Kidney (tissue), 14 donors: Measurements from ENCODE around the gene ADISSP. TPM values are rescaled to one million over a fixed set of nuclear protein-coding genes. Genes with fewer than 3 reads are reported as not detected.

ENCODE experiments used
- DNase-seq, 5 donors: peaks; one replicate each; pipeline ENCODE4 v3.0.0-alpha.2; 2013 to 2020
- FAIRE-seq: peaks from 2 replicates; lab custom pipeline; 2012; peaks lifted over from hg19 to GRCh38; lab: Jason Lieb, UNC
- H3K27ac ChIP-seq, 2 donors: one replicate each; pipeline ENCODE4 v1.7.0; 2013; ENCODE audit warnings: low read depth in 2 of 2, low read length in 2 of 2, inconsistent platforms in 1 of 2
- H3K27me3 ChIP-seq: one replicate; pipeline ENCODE4 v1.7.1; 2013; ENCODE audit warnings: low read length, inconsistent platforms; ENCODE audit not compliant: control insufficient read depth, insufficient read depth
- H3K36me3 ChIP-seq, 3 donors: one replicate each; pipeline versions ENCODE4 v1.7.0 to v1.7.1; 2013; ENCODE audit warnings: low read length in 3 of 3, control low read depth in 1 of 3, inconsistent platforms in 1 of 3; ENCODE audit not compliant: insufficient read depth in 3 of 3, control insufficient read depth in 2 of 3
- H3K4me1 ChIP-seq, 3 donors: one replicate each; pipeline versions ENCODE4 v1.7.0 to v1.7.1; 2013; ENCODE audit warnings: low read length in 3 of 3, inconsistent platforms in 1 of 3, low read depth in 1 of 3; ENCODE audit not compliant: control insufficient read depth in 2 of 3, insufficient read depth in 2 of 3
- H3K4me3 ChIP-seq, 3 donors: one replicate each; pipeline versions ENCODE4 v1.7.0 to v1.8.1; 2013; ENCODE audit warnings: low read length in 3 of 3, control low read depth in 1 of 3, inconsistent platforms in 1 of 3
- H3K9ac ChIP-seq, 3 donors: one replicate each; pipeline versions ENCODE4 v1.7.0 to v1.7.1; 2013; ENCODE audit warnings: low read length in 3 of 3, control low read depth in 1 of 3, inconsistent platforms in 1 of 3
- H3K9me3 ChIP-seq, 3 donors: one replicate each; pipeline versions ENCODE4 v1.7.0 to v1.7.1; 2013; ENCODE audit warnings: low read length in 3 of 3, control low read depth in 1 of 3, inconsistent platforms in 1 of 3; ENCODE audit not compliant: control insufficient read depth in 2 of 3, insufficient read depth in 1 of 3
- intact Hi-C: fragments of 100-400 bp; cut with DNase I; formaldehyde crosslinking; loops from one replicate; pipeline ENCODE4 v1.11.1; 2022
- polyA plus RNA-seq: library from polyadenylated mRNA; stranded (reverse); fragments of 350-450 nt; fragmentation: Illumina TruSeq; extraction: RNeasy Lipid Tissue Mini Kit (QIAGEN cat#74804); gene quantifications from one replicate; pipeline ENCODE4 v1.2.3, GENCODE V29; 2014; ENCODE audit warnings: low read depth, low replicate concordance; ENCODE audit not compliant: insufficient read depth
- total RNA-seq: library from RNA; stranded (reverse); fragmentation: NEBNext Ultra II Directional; extraction: Animal tissue kit (Norgen Biotek cat#: 25700); gene quantifications from one replicate; pipeline ENCODE4 v1.2.1, GENCODE V29; 2021
- TF ChIP-seq, protein P1 (sequence below): IDR thresholded peaks from 3 replicates; pipeline ENCODE4 v1.5.1; 2012; ENCODE audit warnings: mild to moderate bottlenecking, moderate library complexity, borderline replicate concordance; ENCODE audit not compliant: insufficient read depth; ENCODE audit errors: extremely low read depth
- donor health status: control.
- donor health status: control.
- donor health status: control.
- donor health status: control.
- donor health status: control.
- donor health status: DM: yes; HTN: yes; CAD: no.
- donor health status: Normal renal cell carcinoma (clear cell type).

The ADISSP gene
- total and polyA plus RNA-seq, 2 donors from 2014 or later = 26.3 to 31.8 TPM

GRCh38 chr20:3788685-3789155, 21.2 kb upstream of the ADISSP start:
- intact Hi-C loops = no loop called here
- H3K27me3 ChIP-seq = no peaks in the 10 kb centered on the region
- peaks cover 0 to 18% (median 12%) of the 10 kb centered on the region in 3 donors for H3K4me1 ChIP-seq
- no peak overlapping the region for H3K9ac ChIP-seq
- H3K4me3 ChIP-seq = no peak overlapping the region
- FAIRE-seq = no peak
- TF ChIP-seq, protein P1, sequence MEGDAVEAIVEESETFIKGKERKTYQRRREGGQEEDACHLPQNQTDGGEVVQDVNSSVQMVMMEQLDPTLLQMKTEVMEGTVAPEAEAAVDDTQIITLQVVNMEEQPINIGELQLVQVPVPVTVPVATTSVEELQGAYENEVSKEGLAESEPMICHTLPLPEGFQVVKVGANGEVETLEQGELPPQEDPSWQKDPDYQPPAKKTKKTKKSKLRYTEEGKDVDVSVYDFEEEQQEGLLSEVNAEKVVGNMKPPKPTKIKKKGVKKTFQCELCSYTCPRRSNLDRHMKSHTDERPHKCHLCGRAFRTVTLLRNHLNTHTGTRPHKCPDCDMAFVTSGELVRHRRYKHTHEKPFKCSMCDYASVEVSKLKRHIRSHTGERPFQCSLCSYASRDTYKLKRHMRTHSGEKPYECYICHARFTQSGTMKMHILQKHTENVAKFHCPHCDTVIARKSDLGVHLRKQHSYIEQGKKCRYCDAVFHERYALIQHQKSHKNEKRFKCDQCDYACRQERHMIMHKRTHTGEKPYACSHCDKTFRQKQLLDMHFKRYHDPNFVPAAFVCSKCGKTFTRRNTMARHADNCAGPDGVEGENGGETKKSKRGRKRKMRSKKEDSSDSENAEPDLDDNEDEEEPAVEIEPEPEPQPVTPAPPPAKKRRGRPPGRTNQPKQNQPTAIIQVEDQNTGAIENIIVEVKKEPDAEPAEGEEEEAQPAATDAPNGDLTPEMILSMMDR = no peak
- no peak overlapping the region for H3K27ac ChIP-seq
- no peaks in the 10 kb centered on the region for H3K36me3 ChIP-seq
- peak in 1 of 5 donors; percentile 16 for DNase-seq
- H3K9me3 ChIP-seq = no peaks in the 10 kb centered on the region

DNA sequence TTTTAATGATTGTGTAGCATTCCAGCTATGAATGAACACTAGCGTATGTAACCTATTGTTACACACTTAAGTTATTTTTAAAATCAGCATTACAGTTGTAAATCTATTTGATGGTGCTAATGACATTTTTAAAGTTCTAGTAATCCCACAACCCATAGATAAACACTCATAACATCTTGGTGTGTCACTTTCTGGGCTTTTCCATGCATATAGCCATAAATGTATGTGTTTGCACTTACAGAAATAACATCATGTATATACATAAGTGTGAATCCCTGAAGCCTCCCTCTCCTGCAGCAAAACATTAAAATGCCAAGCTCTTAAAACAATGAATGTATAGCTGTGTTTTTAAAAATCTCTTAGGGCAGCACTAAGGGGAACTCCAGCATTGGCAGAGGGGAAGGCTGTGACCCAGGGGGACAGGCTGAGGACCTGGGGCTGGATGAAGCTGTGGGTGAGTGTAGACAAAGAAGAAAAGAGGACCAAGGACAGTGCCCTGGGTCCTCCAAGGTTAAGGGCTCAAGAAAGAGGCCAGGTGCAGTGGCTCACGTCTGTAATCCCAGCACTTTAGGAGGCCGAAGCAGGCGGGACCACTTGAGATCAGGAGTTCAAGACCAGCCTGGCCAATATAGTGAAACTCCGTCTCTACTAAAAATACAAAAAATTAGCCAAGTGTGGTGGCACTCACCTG, 19.9 kb upstream of the ADISSP start:
- H3K4me1 ChIP-seq = peaks cover 0 to 18% (median 12%) of the 10 kb centered on the region in 3 donors
- intact Hi-C loops = no loop called here

GRCh38 chr20:3786665-3787323, 19.2 kb upstream of the ADISSP start, which contains the start of gene CENPB:
Gene CENPB, minus strand, starts transcription at chr20:3786740. Its CDS starts 257 bp downstream, at chr20:3786483.
- Histone ChIP-seq H3K36me3 (no peaks in the 10 kb centered on the region), H3K9me3 (no peaks in the 10 kb centered on the region), H3K27me3 (no peaks in the 10 kb centered on the region), H3K4me1 (peaks cover 0 to 18% (median 12%) of the 10 kb centered on the region in 3 donors), H3K4me3 (peak within 1 kb of the TSS; percentile 69 to 75 (median 74)), H3K9ac (peak within 1 kb of the TSS; percentile 52 to 63 (median 55)), H3K27ac (peak within 1 kb of the TSS; percentile 76 to 77)
- intact Hi-C loops = no loop called here
- TF ChIP-seq, protein P1 = peak; percentile 88
- DNase-seq (peak; percentile 90 to 96 (median 93)), FAIRE-seq (no peak)

More for the DNA sequence above, 19.9 kb upstream of the ADISSP start:
- FAIRE-seq (no peak), DNase-seq (peak in 1 of 5 donors; percentile 28)
- Histone ChIP-seq H3K4me3 (peak overlapping the region; percentile 47 to 56 (median 53)), H3K27ac (no peak overlapping the region), H3K9me3 (no peaks in the 10 kb centered on the region), H3K36me3 (no peaks in the 10 kb centered on the region), H3K9ac (peak overlapping the region in 1 of 3 donors; percentile 27), H3K27me3 (no peaks in the 10 kb centered on the region)
- TF ChIP-seq, protein P1 = no peak
